DOHH2 (cell line): ENCODE results near the gene RBMS3.

Experiments
- CTCF ChIP-seq: fragments of 200-600 bp; sonication (generic); IDR thresholded peaks from one replicate; pipeline ENCODE4 v1.5.1; 2014; ENCODE audit warnings: antibody characterized with exemption, mild to moderate bottlenecking, low read depth, low read length; ENCODE audit not compliant: poor library complexity, severe bottlenecking
- EZH2phosphoT487 ChIP-seq: fragments of 200-600 bp; sonication (generic); IDR thresholded peaks from 2 replicates; pipeline ENCODE4 v1.6.1; 2017; ENCODE audit warnings: borderline replicate concordance, mild to moderate bottlenecking, antibody characterized with exemption, low read length, moderate library complexity, mixed read lengths

DNA sequence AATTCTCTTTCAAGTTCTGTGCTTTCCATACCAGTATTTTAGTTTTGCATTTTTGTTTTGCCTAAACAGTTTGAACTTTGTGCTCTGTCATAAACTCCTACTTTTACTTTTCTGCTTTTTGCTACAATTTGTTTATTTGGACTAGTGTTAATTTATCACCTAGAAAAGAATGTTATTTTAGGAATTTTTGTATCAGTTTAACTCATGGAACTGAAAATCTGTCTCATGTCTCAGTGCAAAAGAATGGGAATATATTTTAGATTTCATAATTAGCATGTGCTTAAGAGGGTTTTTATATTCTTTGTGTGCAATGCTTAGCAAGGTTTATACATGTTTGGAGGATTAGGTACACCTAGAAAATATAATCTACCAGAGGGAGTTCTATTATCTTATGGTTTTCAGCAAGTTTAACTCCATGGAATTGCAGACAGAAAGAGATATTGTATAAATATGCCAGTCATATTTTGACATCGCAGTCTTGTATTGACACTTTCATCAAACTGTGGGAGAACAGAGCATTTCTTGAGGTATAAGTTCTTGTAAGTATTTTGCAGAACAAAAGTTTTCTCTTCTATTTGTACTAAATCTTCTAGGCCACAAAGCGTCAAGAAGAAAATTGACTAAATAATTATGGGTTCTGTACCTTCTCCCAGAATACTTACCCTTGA is 409.9 kb downstream of the RBMS3 start:
- TF ChIP-seq CTCF, result no peak
- no peak for TF ChIP-seq EZH2phosphoT487
